Activated CD8-positive, alpha-beta T cell treated with anti-CD3 and anti-CD28 coated beads for 36 hours (primary cell): ENCODE data around the gene ADAMTSL3. TPM values are rescaled to one million over a fixed set of nuclear protein-coding genes. Genes with fewer than 3 reads are reported as not detected.

ENCODE experiments used
- ATAC-seq: fragments of 200-7000 bp; cut with Tn5 transposase; one replicate; pipeline ENCODE4 v1.10.0; 2021; ENCODE audit warnings: mild to moderate bottlenecking, moderate library complexity
- CTCF ChIA-PET: fragments of 350-600 bp; sonication (Branson Sonifier 250); formaldehyde crosslinking; loops from one replicate; lab custom pipeline; 2021; ENCODE audit warnings: antibody characterized with exemption; lab: Charles Lee
- POLR2A ChIA-PET: fragments of 350-600 bp; sonication (Branson Sonifier 250); formaldehyde crosslinking; loops from one replicate; lab custom pipeline; 2021; ENCODE audit warnings: antibody characterized with exemption; lab: Charles Lee
- DNase-seq: peaks from one replicate; pipeline ENCODE4 v3.0.0-alpha.2; 2020
- H3K27ac Mint-ChIP-seq: one replicate; pipeline ENCODE4 v1.8.0; 2021; ENCODE audit warnings: mild to moderate bottlenecking, mixed read lengths
- H3K27me3 Mint-ChIP-seq: one replicate; pipeline ENCODE4 v1.8.0; 2021; ENCODE audit warnings: mixed read lengths
- H3K36me3 Mint-ChIP-seq: one replicate; pipeline ENCODE4 v1.8.0; 2021; ENCODE audit warnings: low read depth, mixed read lengths
- H3K4me1 Mint-ChIP-seq: one replicate; pipeline ENCODE4 v1.8.0; 2021; ENCODE audit warnings: low read depth, mixed read lengths
- H3K4me3 Mint-ChIP-seq: one replicate; pipeline ENCODE4 v1.8.0; 2021; ENCODE audit warnings: mild to moderate bottlenecking, moderate library complexity, mixed read lengths
- H3K9me3 Mint-ChIP-seq: one replicate; pipeline ENCODE4 v1.8.0; 2021; ENCODE audit warnings: mixed read lengths
- CTCF ChIP-seq: fragments of 200-600 bp; IDR thresholded peaks from one replicate; pipeline ENCODE4 v1.8.0; 2022; ENCODE audit warnings: antibody characterized with exemption, mild to moderate bottlenecking
- intact Hi-C: fragments of 100-400 bp; cut with micrococcal nuclease; formaldehyde crosslinking; loops from one replicate; pipeline ENCODE4 v1.10.0; 2022
- total RNA-seq, 2 experiments: library from RNA; stranded (reverse); gene quantifications; one replicate each; pipeline ENCODE4 v1.2.3, GENCODE V29; 2021

The ADAMTSL3 gene
- total RNA-seq, 2 experiments from 2014 or later: not detected

- Mint-ChIP-seq H3K27ac (no peak overlapping the region), H3K27me3 (peaks cover 7% of the 10 kb centered on the region), H3K9me3 (no peaks in the 10 kb centered on the region), H3K4me1 (no peaks in the 10 kb centered on the region), H3K36me3 (no peaks in the 10 kb centered on the region), H3K4me3 (no peak overlapping the region)
- TF ChIP-seq CTCF: no peak
- POLR2A ChIA-PET: no interaction called here
- no peak for ATAC-seq
- no peak for DNase-seq
- intact Hi-C loops: no loop called here
- CTCF ChIA-PET: no interaction called here
Measured at GRCh38 chr15:83694536-83694935, 40.6 kb downstream of the ADAMTSL3 start.

- Mint-ChIP-seq H3K9me3 (no peaks in the 10 kb centered on the region), H3K27ac (no peak overlapping the region), H3K27me3 (peaks cover 7% of the 10 kb centered on the region), H3K36me3 (no peaks in the 10 kb centered on the region), H3K4me3 (no peak overlapping the region), H3K4me1 (no peaks in the 10 kb centered on the region)
- ChIA-PET CTCF (no interaction called here), POLR2A (no interaction called here)
- intact Hi-C loops: no loop called here
- TF ChIP-seq CTCF: no peak
- DNase-seq (no peak), ATAC-seq (no peak)
Measured at GRCh38 chr15:83695246-83695645, 41.3 kb downstream of the ADAMTSL3 start.

GRCh38 chr15:83695901-83696425 is 42.0 kb downstream of the ADAMTSL3 start:
- no peak for ATAC-seq
- CTCF ChIA-PET: no interaction called here
- H3K4me1 Mint-ChIP-seq: no peaks in the 10 kb centered on the region

GRCh38 chr15:83697716-83698115 is 43.8 kb downstream of the ADAMTSL3 start:
- intact Hi-C loops: no loop called here
- no peaks in the 10 kb centered on the region for H3K9me3 Mint-ChIP-seq
- no peaks in the 10 kb centered on the region for H3K4me1 Mint-ChIP-seq
- peaks cover 7% of the 10 kb centered on the region for H3K27me3 Mint-ChIP-seq
- DNase-seq (no peak), ATAC-seq (no peak)
- H3K4me3 Mint-ChIP-seq: no peak overlapping the region
- TF ChIP-seq CTCF: no peak
- no peaks in the 10 kb centered on the region for H3K36me3 Mint-ChIP-seq
- POLR2A ChIA-PET: no interaction called here
- no peak overlapping the region for H3K27ac Mint-ChIP-seq
- CTCF ChIA-PET: no interaction called here

More at GRCh38 chr15:83695901-83696425, 42.0 kb downstream of the ADAMTSL3 start:
- POLR2A ChIA-PET: no interaction called here
- no peak overlapping the region for H3K4me3 Mint-ChIP-seq
- no peaks in the 10 kb centered on the region for H3K36me3 Mint-ChIP-seq
- no peak overlapping the region for H3K27ac Mint-ChIP-seq
- DNase-seq: no peak
- TF ChIP-seq CTCF: no peak
- intact Hi-C loops: no loop called here
- H3K9me3 Mint-ChIP-seq: no peaks in the 10 kb centered on the region
- H3K27me3 Mint-ChIP-seq: peaks cover 7% of the 10 kb centered on the region

GRCh38 chr15:83698294-83698693 is 44.4 kb downstream of the ADAMTSL3 start:
- no peaks in the 10 kb centered on the region for H3K4me1 Mint-ChIP-seq
- H3K27ac Mint-ChIP-seq: no peak overlapping the region
- H3K27me3 Mint-ChIP-seq: peaks cover 9% of the 10 kb centered on the region
- DNase-seq (no peak), ATAC-seq (no peak)
- intact Hi-C loops: no loop called here
- H3K36me3 Mint-ChIP-seq: no peaks in the 10 kb centered on the region
- POLR2A ChIA-PET: no interaction called here
- no peaks in the 10 kb centered on the region for H3K9me3 Mint-ChIP-seq
- H3K4me3 Mint-ChIP-seq: no peak overlapping the region
- TF ChIP-seq CTCF: no peak
- CTCF ChIA-PET: no interaction called here
